ENCODE measurements around the gene EPHA4.

EPHA4 gene

DNA sequence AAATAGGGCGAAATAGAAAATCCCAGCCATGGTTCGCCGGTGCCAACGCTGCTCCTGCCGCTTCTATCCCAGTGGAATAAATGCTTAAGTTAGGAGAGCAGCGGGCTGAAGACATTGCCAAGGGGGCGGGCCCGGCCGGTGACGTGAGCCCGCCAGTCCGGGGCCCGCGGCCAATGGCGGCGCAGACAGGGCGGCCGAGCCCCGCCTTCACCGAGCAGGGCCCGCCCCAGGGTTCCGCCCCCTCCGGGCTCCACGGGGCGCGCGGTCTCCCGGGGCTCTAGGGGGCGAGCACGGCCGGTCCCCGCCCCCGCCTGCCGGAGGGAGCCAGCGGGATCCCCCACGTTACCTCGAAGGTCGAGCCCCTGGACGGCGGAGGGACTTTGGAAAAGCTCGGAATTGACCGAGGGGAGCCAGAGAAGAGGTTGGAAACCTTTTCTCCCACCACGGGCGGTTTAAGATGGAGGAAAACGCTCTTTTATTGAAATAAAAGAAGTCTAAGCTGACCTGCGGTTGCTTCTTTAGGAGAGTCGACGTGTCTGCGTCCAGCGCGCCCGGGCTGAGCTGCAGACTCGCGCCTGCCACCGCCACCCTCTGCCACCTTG is at the start of gene EPHA4:
EPHA4 (minus strand) TSS at position 86 of the 602 bp plus-strand sequence; CDS start at position 30, 56 bp downstream.
- DNase-seq = peak; percentile 94

DNA sequence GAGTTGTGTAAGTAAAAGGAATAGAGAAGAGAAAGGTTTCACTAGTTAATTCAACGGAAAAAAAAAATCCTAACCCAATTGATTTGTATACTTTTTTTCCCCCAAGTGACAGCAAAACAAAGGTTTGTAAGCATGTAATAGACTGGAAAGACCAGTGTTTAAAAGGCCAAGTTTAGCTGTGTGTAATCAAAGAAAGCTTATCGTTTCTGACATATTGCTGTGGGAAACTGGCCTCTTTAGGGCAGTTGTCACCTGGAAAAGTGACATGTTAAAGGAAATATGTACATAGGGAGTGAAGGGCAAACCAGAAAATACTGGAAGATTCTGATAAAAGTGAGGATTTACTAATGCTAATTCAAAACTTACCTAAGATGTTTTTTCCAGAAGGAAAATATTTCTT is 45.9 kb upstream of the EPHA4 start:
- no peak for DNase-seq

DNA sequence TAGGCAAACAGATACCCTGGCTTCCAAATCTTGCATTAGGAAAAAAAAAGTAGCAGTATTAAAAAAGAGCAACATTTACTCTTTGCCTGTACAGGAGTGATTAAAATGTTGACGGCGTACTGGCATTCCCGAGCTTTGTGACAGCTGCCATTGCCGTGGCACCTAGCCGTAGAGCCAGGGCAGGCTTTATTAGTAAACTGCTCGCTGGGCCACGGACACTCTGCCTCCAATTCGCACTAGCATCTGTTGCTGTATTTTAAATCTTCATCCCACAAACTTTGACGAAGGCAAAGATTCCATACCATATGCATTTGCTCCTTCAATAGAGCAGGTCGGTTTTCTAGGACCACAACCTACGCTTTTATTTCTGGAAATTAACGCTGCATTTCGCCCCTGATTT is 44.5 kb upstream of the EPHA4 start:
- DNase-seq = no peak

DNA sequence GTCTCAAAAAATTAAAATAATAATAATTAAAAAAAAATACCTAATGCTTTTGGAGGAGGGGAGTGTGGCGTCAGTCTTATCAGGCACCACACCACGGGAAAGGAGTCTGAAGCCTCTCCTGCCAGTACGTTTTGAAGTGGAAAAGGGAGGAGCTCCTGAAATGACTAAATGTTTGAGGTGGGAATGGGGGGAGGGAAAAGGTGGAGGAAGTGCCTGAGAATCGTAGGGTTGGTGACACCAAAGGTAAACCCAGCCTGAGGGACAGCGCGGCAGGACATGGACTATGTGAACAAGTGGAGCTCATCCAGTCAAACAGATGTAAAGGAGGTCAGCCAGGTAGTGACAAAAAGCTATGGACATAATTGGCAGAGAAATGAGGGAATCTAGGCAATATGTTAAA is 42.2 kb upstream of the EPHA4 start:
- DNase-seq = no peak

DNA sequence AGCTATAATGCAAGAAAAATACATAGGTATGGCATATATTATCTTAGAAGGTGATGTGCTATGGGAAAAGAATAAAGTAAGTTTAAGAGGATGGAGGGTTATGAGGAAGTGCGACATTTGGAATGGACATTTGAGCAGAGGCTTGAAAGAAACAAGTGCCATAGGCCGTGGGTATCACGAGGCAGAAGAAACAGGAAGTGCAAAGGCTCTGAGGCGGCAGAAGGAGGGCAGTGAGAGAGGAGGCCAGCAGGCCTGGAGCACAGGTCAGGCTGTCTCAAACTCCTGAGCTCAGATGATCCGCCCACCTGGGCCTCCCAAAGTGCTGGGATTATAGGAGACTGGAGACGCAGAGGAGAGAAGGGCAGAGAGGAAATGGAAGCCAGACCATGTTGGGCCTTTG is 40.7 kb upstream of the EPHA4 start:
- no peak for DNase-seq

- peak; percentile 24 for DNase-seq
These were observed 40.1 kb upstream of the EPHA4 start for GRCh38 chr2:221612161-221612560.

GRCh38 chr2:221610675-221611074 is 38.6 kb upstream of the EPHA4 start:
- DNase-seq = peak; percentile 63

DNA sequence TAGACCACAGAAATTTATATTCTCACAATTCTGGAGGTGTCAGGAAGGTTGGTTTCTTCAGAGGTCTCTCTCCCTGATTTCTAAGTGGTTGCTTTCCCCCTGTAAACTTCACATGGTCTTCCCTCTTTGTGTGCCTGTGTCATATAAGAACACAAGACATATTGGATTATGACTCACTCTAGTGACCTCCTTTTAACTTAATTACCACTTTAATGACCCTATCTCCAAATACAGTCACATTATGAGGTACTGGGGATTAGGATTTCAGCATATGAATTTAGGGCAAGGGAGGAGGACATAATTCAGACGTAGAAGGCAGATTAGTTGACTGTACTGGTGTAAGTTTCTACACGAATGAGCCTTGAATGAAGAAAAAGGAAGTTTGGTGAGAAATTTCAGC is 38.2 kb upstream of the EPHA4 start:
- peak; percentile 90 for DNase-seq

DNA sequence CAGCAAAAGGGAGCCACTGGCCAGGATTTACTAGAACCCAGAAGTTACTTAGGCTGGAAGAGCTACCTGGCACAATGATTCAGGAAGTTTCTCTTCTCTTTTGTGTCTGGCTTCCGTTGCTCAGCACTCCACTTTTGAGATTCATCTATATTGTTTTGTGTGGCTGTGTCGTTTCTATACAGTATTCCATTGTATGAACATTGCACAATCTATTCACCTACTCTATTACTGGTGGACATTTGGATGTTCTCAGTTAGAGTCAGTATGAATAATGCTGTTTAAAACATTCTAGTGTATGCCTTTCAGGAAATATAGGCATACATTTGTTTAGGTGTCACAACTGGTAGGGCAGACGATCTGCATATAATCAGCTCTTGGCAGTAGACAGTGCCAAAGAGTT is 36.3 kb upstream of the EPHA4 start:
- no peak for DNase-seq

- peak; percentile 39 for DNase-seq
These were observed 34.3 kb upstream of the EPHA4 start for GRCh38 chr2:221606424-221606823.

DNA sequence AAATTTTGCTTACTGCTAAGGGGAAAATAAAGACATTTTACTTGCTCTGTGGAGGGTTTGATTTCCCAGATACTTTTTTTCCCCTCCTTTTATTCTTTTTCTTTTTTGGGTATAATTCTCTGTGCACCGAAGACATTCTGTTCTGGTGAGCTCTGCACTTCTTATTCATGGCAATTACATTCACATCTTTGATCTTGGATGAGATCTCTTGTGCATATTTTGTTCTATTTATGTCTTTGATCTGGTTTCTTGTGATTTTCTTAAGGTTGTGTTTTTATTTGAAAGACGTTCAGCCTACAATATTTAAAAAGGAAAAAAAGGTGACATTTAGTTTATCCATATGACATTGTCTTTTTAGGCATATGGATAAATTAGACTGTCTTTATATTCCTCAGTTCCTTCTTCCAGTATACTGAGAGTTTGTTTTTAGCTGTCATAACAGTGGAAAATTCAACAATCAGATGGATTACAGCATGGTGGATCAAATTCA is 33.7 kb upstream of the EPHA4 start:
- no peak for DNase-seq

DNA sequence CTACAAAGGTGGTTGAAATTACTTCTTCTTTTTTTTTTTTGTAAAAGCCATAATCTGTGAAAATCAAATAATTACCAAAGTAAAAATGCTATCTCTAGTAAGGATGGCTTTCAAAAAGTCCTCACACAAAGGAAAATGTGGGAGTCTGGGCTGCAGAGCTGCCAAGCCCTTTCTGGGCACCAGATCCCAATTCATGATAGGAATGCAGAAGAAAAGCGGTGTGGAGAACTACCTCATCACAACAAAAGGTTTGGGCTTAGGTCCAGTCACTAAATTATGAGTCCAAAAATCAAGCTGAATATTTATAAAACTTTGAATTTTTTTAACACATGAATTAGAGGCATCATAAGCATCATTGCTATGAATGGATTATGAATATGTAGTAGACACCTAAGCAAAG is 30.8 kb upstream of the EPHA4 start:
- DNase-seq = no peak

DNA sequence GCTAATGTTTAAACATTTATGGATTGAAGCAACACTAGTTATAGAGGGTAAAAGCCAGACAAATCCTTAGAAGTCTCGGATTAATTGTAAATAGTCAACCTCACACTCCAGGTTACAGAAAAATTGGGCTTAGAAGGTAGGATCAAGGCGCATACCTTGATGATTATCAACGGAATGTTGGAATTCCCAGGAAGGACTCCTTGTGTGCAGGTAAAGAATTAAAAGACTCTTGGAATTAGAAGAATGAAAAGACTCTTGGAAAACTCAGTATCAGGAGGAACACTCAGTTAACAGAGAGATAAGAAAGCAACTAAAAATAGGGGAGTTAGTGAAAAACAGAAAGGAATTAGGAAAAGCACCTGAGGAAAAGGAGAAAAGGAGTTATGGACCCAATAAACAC is 29.3 kb upstream of the EPHA4 start:
- DNase-seq = no peak

DNA sequence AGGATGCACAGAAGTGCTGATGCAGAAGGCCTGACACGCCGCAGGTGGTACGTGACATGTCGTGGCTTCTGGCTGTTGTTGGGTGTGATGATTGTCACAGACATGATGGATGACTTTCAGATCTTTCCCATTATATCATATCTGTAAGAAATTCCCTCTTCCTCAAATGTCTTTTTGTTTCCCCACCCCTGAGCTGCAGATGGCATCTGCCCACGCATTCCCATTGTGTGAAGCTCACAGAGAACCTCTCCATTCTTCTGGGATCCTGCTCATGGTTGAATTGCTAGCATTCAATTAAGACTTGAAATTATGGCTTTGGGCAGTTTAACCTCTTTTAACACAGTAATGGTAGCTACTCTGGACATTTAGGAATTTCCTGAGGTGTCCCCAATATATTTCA is 28.3 kb upstream of the EPHA4 start:
- DNase-seq = no peak

DNA sequence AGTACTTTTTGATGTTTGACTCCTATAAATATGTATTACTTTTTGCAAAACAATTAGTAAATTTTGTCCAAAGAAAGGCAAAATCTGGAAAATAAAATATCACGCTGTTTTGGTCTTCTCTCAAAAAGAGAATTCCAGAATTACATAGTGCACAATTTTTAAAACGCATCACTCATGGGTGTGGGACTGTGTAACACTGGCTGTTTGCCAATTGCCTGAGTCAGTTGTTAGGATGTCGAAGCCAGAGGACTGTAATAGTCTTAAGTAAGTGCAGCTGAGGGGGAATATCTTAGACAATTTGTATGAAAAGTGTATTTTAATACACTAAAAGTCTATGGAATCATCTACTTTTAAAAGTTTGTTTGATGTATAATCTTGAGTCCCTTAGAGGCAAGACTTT is 24.1 kb upstream of the EPHA4 start:
- peak; percentile 27 for DNase-seq

DNA sequence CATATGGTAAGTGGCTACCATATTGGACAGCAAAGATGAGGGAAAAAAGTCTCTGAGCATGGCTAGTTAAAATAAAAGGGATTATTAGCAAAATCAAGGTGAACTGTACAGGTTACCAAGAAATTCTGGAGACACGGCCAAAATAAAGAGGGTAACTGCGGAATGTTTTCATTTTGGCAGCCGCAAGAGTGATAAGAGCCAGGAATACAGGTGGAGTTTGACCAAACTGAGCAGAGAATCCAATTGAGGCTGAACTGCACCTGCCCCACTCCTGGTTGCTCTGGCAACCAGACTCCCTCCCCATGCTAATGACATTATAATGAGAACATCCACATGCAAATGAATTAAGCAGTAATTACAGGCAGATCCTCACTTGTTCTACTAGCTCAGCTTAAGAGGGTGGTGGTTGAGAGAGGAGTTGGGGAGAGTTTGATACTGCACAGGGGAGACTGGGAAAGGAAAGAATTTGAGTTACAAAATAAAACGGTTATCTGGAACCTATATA is 18.8 kb upstream of the EPHA4 start:
- no peak for DNase-seq

DNA sequence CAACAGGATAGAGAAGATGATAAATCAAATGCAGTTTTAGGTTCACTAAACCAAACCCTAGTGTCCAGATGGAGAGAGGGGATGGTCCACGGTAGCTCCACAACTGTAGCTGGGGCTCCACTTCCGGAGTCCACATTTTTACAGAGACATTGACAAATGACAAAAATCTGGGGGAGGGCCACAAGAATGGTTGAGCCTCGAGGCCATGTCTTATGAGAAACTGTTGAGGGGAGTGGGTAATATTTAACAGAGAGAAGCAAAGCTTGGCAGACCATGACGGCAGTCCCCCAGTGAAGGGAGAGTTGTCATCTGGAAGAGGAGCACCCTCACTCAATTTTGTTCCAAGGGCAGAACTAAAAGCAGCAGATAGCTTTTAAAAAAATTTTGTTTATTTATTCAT is 17.6 kb upstream of the EPHA4 start:
- no peak for DNase-seq

DNA sequence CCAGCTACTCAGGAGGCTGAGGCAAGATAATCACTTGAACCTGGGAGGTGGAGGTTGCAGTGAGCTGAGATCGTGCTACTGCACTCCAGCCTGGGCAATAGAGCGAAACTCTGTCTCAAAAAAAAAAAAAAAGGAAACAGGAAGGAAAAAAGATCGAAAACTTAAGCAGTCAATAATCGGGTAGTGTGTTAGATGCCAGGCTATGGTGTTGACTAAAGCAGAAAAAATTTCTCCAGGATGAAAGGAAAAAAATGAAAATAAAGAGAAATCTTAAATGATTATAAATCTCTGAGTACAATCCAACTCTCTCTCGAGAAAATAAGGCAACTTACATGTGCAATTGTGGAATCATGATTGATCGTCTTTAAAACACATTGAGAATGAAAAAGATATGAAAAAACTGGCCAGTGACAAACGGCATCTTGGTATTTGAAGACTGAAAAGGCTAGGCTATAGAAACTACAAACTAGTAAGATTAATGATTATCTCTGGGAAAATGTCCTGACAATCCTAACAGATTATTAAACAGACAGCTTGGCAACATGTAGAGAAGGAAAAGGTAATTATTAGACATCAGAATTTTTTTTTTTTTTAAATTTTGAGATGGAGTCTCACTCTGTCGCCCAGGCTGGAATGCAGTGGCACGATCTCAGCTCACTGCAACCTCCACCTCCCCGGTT is 16.3 kb upstream of the EPHA4 start:
- no peak for DNase-seq

GRCh38 chr2:221581986-221582385 is 9.9 kb upstream of the EPHA4 start:
- DNase-seq = no peak

- DNase-seq = no peak
These were observed 2.1 kb upstream of the EPHA4 start for GRCh38 chr2:221574231-221574570.

DNA sequence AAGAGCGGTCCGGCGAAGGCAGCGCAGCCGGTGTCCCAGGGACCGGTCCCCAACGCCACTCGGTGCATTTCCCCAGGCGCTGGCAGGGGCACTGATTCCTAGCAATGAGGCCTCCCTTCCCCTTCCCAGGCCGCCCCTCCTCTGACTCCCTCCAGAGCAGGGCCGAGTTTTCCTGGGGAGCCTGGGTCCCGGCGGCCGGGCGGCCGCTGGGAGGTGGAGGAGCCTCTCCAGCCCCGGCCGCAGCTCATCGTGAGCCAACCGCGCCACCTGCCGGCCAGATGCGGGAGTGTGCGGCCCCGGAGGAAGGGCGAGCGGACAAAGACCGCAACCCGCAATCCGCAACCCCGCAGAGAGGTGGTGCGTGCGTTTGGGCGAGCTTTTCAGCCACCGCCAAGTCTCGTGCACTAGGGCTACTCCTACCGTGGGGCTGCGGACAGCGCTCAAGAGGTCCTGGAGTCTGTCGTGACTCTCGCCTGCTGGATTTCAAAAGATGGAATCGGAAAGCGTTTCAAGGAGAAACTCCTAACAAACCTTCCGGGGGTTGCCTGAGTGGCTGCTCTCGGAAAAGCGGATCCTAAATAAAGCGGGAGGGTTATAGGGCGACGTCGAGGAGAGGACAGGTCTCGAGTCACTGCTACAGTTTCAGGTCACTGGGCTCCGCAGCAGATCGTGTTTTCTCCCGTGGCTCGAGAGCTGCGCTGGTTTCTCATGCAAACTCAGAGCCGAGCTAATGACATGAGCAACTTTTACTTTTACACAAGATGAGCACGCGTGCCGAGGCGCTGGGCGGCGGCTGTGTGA is 1.5 kb upstream of the EPHA4 start:
- peak; percentile 92 for DNase-seq

GRCh38 chr2:221572821-221573429 is 821 bp upstream of the EPHA4 start:
- DNase-seq = peak; percentile 78

- peak; percentile 57 for DNase-seq
These were observed 419 bp downstream of the EPHA4 start for GRCh38 chr2:221571551-221572218.

All from NCI-H82 (cell line).